HepG2 (cell line): ENCODE data around the gene NPW. TPM values are rescaled to one million over a fixed set of nuclear protein-coding genes. Genes with fewer than 3 reads are reported as not detected.
A peak's percentile ranks its signal among the peaks of the same experiment; 100 is the strongest.

Experiments used
- ETV6 ChIP-seq: sonication (generic); formaldehyde crosslinking; conservative IDR thresholded peaks from 2 replicates; pipeline ENCODE4 v1.4.0; 2020; ENCODE audit warnings: missing genetic modification reagents
- FIP1L1 ChIP-seq: fragments of 200-400 bp; formaldehyde crosslinking; IDR thresholded peaks from 2 replicates; pipeline ENCODE4 v1.6.1; 2018; ENCODE audit warnings: low read depth, mild to moderate bottlenecking, low read length, moderate library complexity, borderline replicate concordance; ENCODE audit not compliant: insufficient read depth
- HES4 ChIP-seq: sonication (generic); formaldehyde crosslinking; IDR thresholded peaks from 2 replicates; pipeline ENCODE4 v1.9.0; 2021; ENCODE audit warnings: mild to moderate bottlenecking, missing genetic modification reagents, borderline replicate concordance
- KLF6 ChIP-seq: IDR thresholded peaks from 2 replicates; pipeline ENCODE4 v1.8.0; 2016; ENCODE audit warnings: missing biosample characterization, missing genetic modification reagents
- MTA1 ChIP-seq: sonication (generic); formaldehyde crosslinking; IDR thresholded peaks from 2 replicates; pipeline ENCODE4 v1.4.0; 2020; ENCODE audit warnings: missing genetic modification reagents, mild to moderate bottlenecking, borderline replicate concordance
- NRL ChIP-seq: sonication (generic); formaldehyde crosslinking; IDR thresholded peaks from 2 replicates; pipeline ENCODE4 v1.5.0; 2020; ENCODE audit warnings: missing genetic modification reagents, mild to moderate bottlenecking, moderate library complexity, borderline replicate concordance
- SPEN ChIP-seq: sonication (generic); formaldehyde crosslinking; IDR thresholded peaks from 2 replicates; pipeline ENCODE4 v1.5.1; 2020; ENCODE audit warnings: low read depth, mild to moderate bottlenecking, missing genetic modification reagents
- ZNF124 ChIP-seq: sonication (generic); formaldehyde crosslinking; IDR thresholded peaks from 2 replicates; pipeline ENCODE4 v1.4.0; 2020; ENCODE audit warnings: missing genetic modification reagents
- ZNF253 ChIP-seq: sonication (generic); formaldehyde crosslinking; IDR thresholded peaks from 2 replicates; pipeline ENCODE4 v1.8.0; 2022; ENCODE audit warnings: mild to moderate bottlenecking, missing genetic modification reagents, borderline replicate concordance
- ZNF354B ChIP-seq: sonication (generic); formaldehyde crosslinking; IDR thresholded peaks from 2 replicates; pipeline ENCODE4 v1.8.0; 2022; ENCODE audit warnings: mild to moderate bottlenecking, missing genetic modification reagents
- ZNF367 ChIP-seq: sonication (generic); formaldehyde crosslinking; IDR thresholded peaks from 2 replicates; pipeline ENCODE4 v1.4.0; 2020; ENCODE audit warnings: missing genetic modification reagents, borderline replicate concordance
- ZNF446 ChIP-seq: sonication (generic); formaldehyde crosslinking; IDR thresholded peaks from 2 replicates; pipeline ENCODE4 v1.5.0; 2020; ENCODE audit warnings: mild to moderate bottlenecking, missing genetic modification reagents
- ZNF563 ChIP-seq: sonication (generic); formaldehyde crosslinking; IDR thresholded peaks from 2 replicates; pipeline ENCODE4 v1.8.0; 2022; ENCODE audit warnings: mild to moderate bottlenecking, moderate library complexity, missing genetic modification reagents
- ZNF687 ChIP-seq: sonication (generic); formaldehyde crosslinking; IDR thresholded peaks from 2 replicates; pipeline ENCODE4 v1.5.1; 2020; ENCODE audit warnings: mild to moderate bottlenecking, missing genetic modification reagents, moderate library complexity
- ZNF839 ChIP-seq: sonication (generic); formaldehyde crosslinking; IDR thresholded peaks from 2 replicates; pipeline ENCODE4 v1.4.0; 2020; ENCODE audit warnings: missing genetic modification reagents, mild to moderate bottlenecking, borderline replicate concordance
- polyA plus RNA-seq, 8 experiments: library from polyadenylated mRNA; depleted of rRNA in 3 of 8; stranded (reverse) in 7 of 8; unstranded in 1 of 8; fragments of >200 nt; fragmentation: Illumina TruSeq in 4 of 8; extraction: Trizol in 4 of 8; gene quantifications; 2 replicates each; pipeline versions ENCODE4 v1.2.1 to v1.2.3, GENCODE V29; 2011 to 2016; ENCODE audit warnings: low read depth in 4 of 8, missing spikeins in 1 of 8, mixed read lengths in 1 of 8; ENCODE audit not compliant: insufficient read depth in 1 of 8
- total RNA-seq, 5 experiments: library from RNA; depleted of rRNA; stranded (reverse); fragments of >200 nt; fragmentation: Illumina TruSeq; extraction: Trizol; gene quantifications; 2 replicates each; pipeline ENCODE4 v1.2.3, GENCODE V29; 2016; ENCODE audit warnings: low read depth in 1 of 5
- TF ChIP-seq, protein P1 (sequence below): sonication (generic); formaldehyde crosslinking; IDR thresholded peaks from 2 replicates; pipeline ENCODE4 v1.4.0; 2020; ENCODE audit warnings: mild to moderate bottlenecking, missing genetic modification reagents
- TF ChIP-seq, protein P2 (sequence below): sonication (generic); formaldehyde crosslinking; IDR thresholded peaks from 2 replicates; pipeline ENCODE4 v1.5.0; 2020; ENCODE audit warnings: missing genetic modification reagents, mild to moderate bottlenecking, borderline replicate concordance
- TF ChIP-seq, protein P3 (sequence below): sonication (generic); formaldehyde crosslinking; IDR thresholded peaks from 2 replicates; pipeline ENCODE4 v1.4.0; 2020; ENCODE audit warnings: missing genetic modification reagents

The NPW gene
- total and polyA plus RNA-seq, 2 of the 13 experiments (the other 11 are each of a cell fraction or from before 2014, with no cell fraction given), result 0.24 to 0.97 TPM

- TF ChIP-seq ZNF253 (CRISPR knock-in tag), result no peak
- TF ChIP-seq FIP1L1, result no peak
- TF ChIP-seq, protein P1, sequence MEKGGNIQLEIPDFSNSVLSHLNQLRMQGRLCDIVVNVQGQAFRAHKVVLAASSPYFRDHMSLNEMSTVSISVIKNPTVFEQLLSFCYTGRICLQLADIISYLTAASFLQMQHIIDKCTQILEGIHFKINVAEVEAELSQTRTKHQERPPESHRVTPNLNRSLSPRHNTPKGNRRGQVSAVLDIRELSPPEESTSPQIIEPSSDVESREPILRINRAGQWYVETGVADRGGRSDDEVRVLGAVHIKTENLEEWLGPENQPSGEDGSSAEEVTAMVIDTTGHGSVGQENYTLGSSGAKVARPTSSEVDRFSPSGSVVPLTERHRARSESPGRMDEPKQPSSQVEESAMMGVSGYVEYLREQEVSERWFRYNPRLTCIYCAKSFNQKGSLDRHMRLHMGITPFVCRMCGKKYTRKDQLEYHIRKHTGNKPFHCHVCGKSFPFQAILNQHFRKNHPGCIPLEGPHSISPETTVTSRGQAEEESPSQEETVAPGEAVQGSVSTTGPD (CRISPR knock-in tag), result no peak
- TF ChIP-seq, protein P2, sequence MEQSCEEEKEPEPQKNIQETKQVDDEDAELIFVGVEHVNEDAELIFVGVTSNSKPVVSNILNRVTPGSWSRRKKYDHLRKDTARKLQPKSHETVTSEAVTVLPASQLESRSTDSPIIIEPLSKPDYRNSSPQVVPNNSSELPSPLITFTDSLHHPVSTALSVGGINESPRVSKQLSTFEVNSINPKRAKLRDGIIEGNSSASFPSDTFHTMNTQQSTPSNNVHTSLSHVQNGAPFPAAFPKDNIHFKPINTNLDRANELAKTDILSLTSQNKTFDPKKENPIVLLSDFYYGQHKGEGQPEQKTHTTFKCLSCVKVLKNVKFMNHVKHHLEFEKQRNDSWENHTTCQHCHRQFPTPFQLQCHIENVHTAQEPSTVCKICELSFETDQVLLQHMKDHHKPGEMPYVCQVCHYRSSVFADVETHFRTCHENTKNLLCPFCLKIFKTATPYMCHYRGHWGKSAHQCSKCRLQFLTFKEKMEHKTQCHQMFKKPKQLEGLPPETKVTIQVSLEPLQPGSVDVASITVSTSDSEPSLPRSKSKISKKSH (CRISPR knock-in tag), result peak; percentile 34; the same call in 1 of the 2 replicates
- TF ChIP-seq ZNF354B (CRISPR knock-in tag), result peak; percentile 57; the same call in 1 of the 2 replicates
- TF ChIP-seq ZNF446 (CRISPR knock-in tag), result peak; percentile 62; the same call in 1 of the 2 replicates
- peak; percentile 55; the same call in 1 of the 2 replicates for TF ChIP-seq HES4 (CRISPR knock-in tag)
- TF ChIP-seq ZNF687, result peak; percentile 72
- no peak for TF ChIP-seq ZNF839 (CRISPR knock-in tag)
- no peak; the same call in 1 of the 2 replicates for TF ChIP-seq ZNF124
- TF ChIP-seq KLF6, result peak; percentile 69; the same call in 1 of the 2 replicates
- TF ChIP-seq ZNF367, result no peak
- TF ChIP-seq ZNF563 (CRISPR knock-in tag), result peak; percentile 54; the same call in 1 of the 2 replicates
- peak; percentile 65 for TF ChIP-seq SPEN
- TF ChIP-seq ETV6 (CRISPR knock-in tag), result 0 out of 2 replicates have a peak, but pooled peaks have one; percentile 59
- TF ChIP-seq, protein P3, sequence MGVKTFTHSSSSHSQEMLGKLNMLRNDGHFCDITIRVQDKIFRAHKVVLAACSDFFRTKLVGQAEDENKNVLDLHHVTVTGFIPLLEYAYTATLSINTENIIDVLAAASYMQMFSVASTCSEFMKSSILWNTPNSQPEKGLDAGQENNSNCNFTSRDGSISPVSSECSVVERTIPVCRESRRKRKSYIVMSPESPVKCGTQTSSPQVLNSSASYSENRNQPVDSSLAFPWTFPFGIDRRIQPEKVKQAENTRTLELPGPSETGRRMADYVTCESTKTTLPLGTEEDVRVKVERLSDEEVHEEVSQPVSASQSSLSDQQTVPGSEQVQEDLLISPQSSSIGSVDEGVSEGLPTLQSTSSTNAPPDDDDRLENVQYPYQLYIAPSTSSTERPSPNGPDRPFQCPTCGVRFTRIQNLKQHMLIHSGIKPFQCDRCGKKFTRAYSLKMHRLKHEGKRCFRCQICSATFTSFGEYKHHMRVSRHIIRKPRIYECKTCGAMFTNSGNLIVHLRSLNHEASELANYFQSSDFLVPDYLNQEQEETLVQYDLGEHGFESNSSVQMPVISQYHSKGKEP (CRISPR knock-in tag), result no peak
- TF ChIP-seq MTA1 (CRISPR knock-in tag), result peak; percentile 38; the same call in 1 of the 2 replicates
- 0 out of 2 replicates have a peak, but pooled peaks have one; percentile 65 for TF ChIP-seq NRL (CRISPR knock-in tag)
Observed at GRCh38 chr16:2023092-2024031, 3.8 kb downstream of the NPW start (continued).
